GM12878 (cell line): ENCODE measurements around the gene ANO4. TPM values are rescaled to one million over a fixed set of nuclear protein-coding genes. Genes with fewer than 3 reads are reported as not detected.

Source experiments
- ATAC-seq: fragments of 200-7000 bp; cut with Tn5 transposase; 3 replicates; pipeline ENCODE4 v1.9.1; 2020; ENCODE audit warnings: mild to moderate bottlenecking, moderate library complexity
- BruUV-seq: library from RNA; stranded (reverse); fragments of 400-500 nt; replicated peaks from 2 replicates; lab custom pipeline; 2021; lab: Mats Ljungman, UMichigan
- CTCF ChIA-PET: fragments of 300-600 bp; sonication (Branson Sonifier 250); formaldehyde crosslinking; extraction: SDS; loops from one replicate; lab custom pipeline; 2021; ENCODE audit warnings: inconsistent platforms; lab: Yijun Ruan, JAX
- POLR2A ChIA-PET: fragments of 350-600 bp; formaldehyde crosslinking; extraction: SDS; loops from one replicate; lab custom pipeline; 2021; ENCODE audit warnings: inconsistent platforms; lab: Charles Lee
- RAD21 ChIA-PET: fragments of 300-600 bp; sonication (Branson Sonifier 250); formaldehyde crosslinking; loops from one replicate; lab custom pipeline; 2023; ENCODE audit warnings: antibody characterized with exemption; ENCODE audit not compliant: unreplicated experiment; lab: Charles Lee
- SMC1A ChIA-PET: fragments of 300-600 bp; sonication (Branson Sonifier 250); formaldehyde crosslinking; loops from one replicate; lab custom pipeline; 2023; ENCODE audit not compliant: unreplicated experiment, uncharacterized antibody; lab: Charles Lee
- DNase-seq: peaks from one replicate; pipeline ENCODE4 v3.0.0-alpha.2; 2011; ENCODE audit warnings: low read depth, low spot score
- FAIRE-seq: peaks from 3 replicates; lab custom pipeline; 2011; peaks lifted over from hg19 to GRCh38; lab: Jason Lieb, UNC
- H2AFZ ChIP-seq: 2 replicates; pipeline ENCODE4 v1.6.0; 2011; ENCODE audit warnings: low read depth, low read length, control low read depth; ENCODE audit not compliant: control insufficient read depth
- H3K27ac ChIP-seq: 2 replicates; pipeline ENCODE4 v1.5.1; 2011; ENCODE audit warnings: control low read depth; ENCODE audit not compliant: control insufficient read depth, insufficient read depth
- H3K27me3 ChIP-seq, 2 experiments: replicated peaks in 1 of 2; 2 replicates each; pipeline versions ENCODE4 v1.6.0 to v1.6.1; 2011; ENCODE audit warnings: low read length in 1 of 2; ENCODE audit not compliant: control insufficient read depth in 2 of 2, insufficient read depth in 2 of 2
- H3K36me3 ChIP-seq, 2 experiments: 2 replicates each; pipeline ENCODE4 v1.5.1; 2011; ENCODE audit warnings: low read length in 1 of 2; ENCODE audit not compliant: control insufficient read depth in 2 of 2, insufficient read depth in 2 of 2
- H3K4me1 ChIP-seq: 2 replicates; pipeline ENCODE4 v1.6.1; 2011; ENCODE audit warnings: mild to moderate bottlenecking, low read length, moderate library complexity, mixed read lengths; ENCODE audit not compliant: control insufficient read depth, insufficient read depth
- H3K4me2 ChIP-seq: 2 replicates; pipeline ENCODE4 v1.6.0; 2011; ENCODE audit warnings: control low read depth; ENCODE audit not compliant: control insufficient read depth, insufficient read depth
- H3K4me3 ChIP-seq: fragments of 200-600 bp; sonication (generic); 2 replicates; pipeline ENCODE4 v1.5.1; 2016
- H3K79me2 ChIP-seq: 2 replicates; pipeline ENCODE4 v1.6.0; 2011; ENCODE audit warnings: low read length; ENCODE audit not compliant: control insufficient read depth, insufficient read depth
- H3K9ac ChIP-seq: 2 replicates; pipeline ENCODE4 v1.8.0; 2011; ENCODE audit warnings: low read length, control low read depth, mixed read lengths; ENCODE audit not compliant: control insufficient read depth, insufficient read depth
- H3K9me3 ChIP-seq: replicated peaks from 3 replicates; pipeline ENCODE4 v1.5.1; 2011; ENCODE audit warnings: mild to moderate bottlenecking, low read length; ENCODE audit not compliant: control insufficient read depth, insufficient read depth
- H4K20me1 ChIP-seq: 2 replicates; pipeline ENCODE4 v1.6.0; 2011; ENCODE audit not compliant: control insufficient read depth, insufficient read depth
- BHLHE40 ChIP-seq, 2 experiments: fragments of 450-650 bp in 1 of 2; IDR thresholded peaks; 2 replicates each; pipeline ENCODE4 v1.6.1; 2011 to 2017; ENCODE audit warnings: low read depth in 2 of 2, borderline replicate concordance in 1 of 2, improper control_type of control experiment in 1 of 2, low read length in 1 of 2, mild to moderate bottlenecking in 1 of 2
- CHD1 ChIP-seq: IDR thresholded peaks from 2 replicates; pipeline ENCODE4 v1.6.1; 2012; ENCODE audit warnings: low read depth, low read length, improper control_type of control experiment
- HCFC1 ChIP-seq: fragments of 150-350 bp; IDR thresholded peaks from 2 replicates; pipeline ENCODE4 v1.6.1; 2014; ENCODE audit warnings: low read length
- RUNX3 ChIP-seq: IDR thresholded peaks from 2 replicates; pipeline ENCODE4 v1.6.1; 2012; ENCODE audit warnings: low read length, inconsistent platforms
- SPI1 ChIP-seq: IDR thresholded peaks from 2 replicates; pipeline ENCODE4 v1.6.1; 2011; ENCODE audit warnings: low read depth, mild to moderate bottlenecking, low read length, moderate library complexity, borderline replicate concordance; ENCODE audit not compliant: insufficient read depth
- STAT1 ChIP-seq: fragments of 450-650 bp; conservative IDR thresholded peaks from 2 replicates; pipeline ENCODE4 v1.6.1; 2014; ENCODE audit warnings: antibody characterized with exemption, mild to moderate bottlenecking
- ZBED1 ChIP-seq: IDR thresholded peaks from 2 replicates; pipeline ENCODE4 v1.6.1; 2016; ENCODE audit warnings: borderline replicate concordance
- ZNF217 ChIP-seq: fragments of 450-650 bp; IDR thresholded peaks from 2 replicates; pipeline ENCODE4 v1.6.1; 2017; ENCODE audit warnings: antibody characterized with exemption, mild to moderate bottlenecking
- ZSCAN29 ChIP-seq: fragments of 450-650 bp; IDR thresholded peaks from 2 replicates; pipeline ENCODE4 v1.6.1; 2017; ENCODE audit warnings: mild to moderate bottlenecking, moderate library complexity
- WGBS: methylation state at CpG from one replicate; pipeline ENCODE4 v1.1.6; 2016; ENCODE audit warnings: low lambda C conversion rate; ENCODE audit not compliant: insufficient replicate concordance, insufficient coverage; ENCODE audit errors: missing lambda C conversion rate; 5-methylcytosine and 5-hydroxymethylcytosine counted together
- in situ Hi-C: fragments of 300-500 bp; cut with MboI; formaldehyde crosslinking; loops from 9 replicates; pipeline ENCODE4 v1.14.3; 2018; ENCODE audit warnings: mixed read lengths
- intact Hi-C: fragments of 100-400 bp; cut with micrococcal nuclease; formaldehyde crosslinking; loops from one replicate; pipeline ENCODE4 v1.14.2; 2022; ENCODE audit not compliant: unreplicated experiment
- polyA plus RNA-seq, 11 experiments: library from polyadenylated mRNA; depleted of rRNA in 4 of 11; unstranded in 6 of 11; stranded (reverse) in 5 of 11; fragments of >200 nt; fragmentation: Nextera tagmentation in 4 of 11; fragmentation: Illumina TruSeq in 1 of 11; extraction: Ambion mirVana in 4 of 11; extraction: Trizol in 1 of 11; gene quantifications; 1 replicate in 1 of 11; 2 replicates in 10 of 11; pipeline versions ENCODE4 v1.2.1 to v1.2.3, GENCODE V29; 2011 to 2016; ENCODE audit warnings: inconsistent platforms in 2 of 11, missing spikeins in 2 of 11, low read depth in 1 of 11
- total RNA-seq, 4 experiments: library from RNA; depleted of rRNA in 3 of 4; stranded (reverse); fragments of >200 nt in 3 of 4; fragmentation: Illumina TruSeq in 1 of 4; extraction: Trizol in 1 of 4; gene quantifications; 2 replicates each; pipeline versions ENCODE4 v1.2.1 to v1.2.3, GENCODE V29; 2013 to 2021
- TF ChIP-seq, protein P1 (sequence below): fragments of 450-650 bp; IDR thresholded peaks from 2 replicates; pipeline ENCODE4 v1.6.1; 2016; ENCODE audit warnings: mild to moderate bottlenecking
- TF ChIP-seq, protein P2 (sequence below): IDR thresholded peaks from 2 replicates; pipeline ENCODE4 v1.6.1; 2011; ENCODE audit warnings: borderline replicate concordance, low read depth, mild to moderate bottlenecking, moderate library complexity, low read length; ENCODE audit not compliant: insufficient read depth, poor library complexity, severe bottlenecking
- TF ChIP-seq, protein P3 (sequence below): IDR thresholded peaks from 2 replicates; pipeline ENCODE4 v1.6.1; 2012; ENCODE audit warnings: improper control_type of control experiment, low read depth, low read length; ENCODE audit not compliant: insufficient replicate concordance
- TF ChIP-seq, protein P4 (sequence below): fragments of 450-650 bp; formaldehyde crosslinking; IDR thresholded peaks from 2 replicates; pipeline ENCODE4 v1.5.0; 2022; ENCODE audit warnings: mild to moderate bottlenecking, missing genetic modification characterization

ANO4 gene
- total and polyA plus RNA-seq, 10 of the 15 experiments (the other 5 are each of a cell fraction or from before 2014, with no cell fraction given): not detected

DNA sequence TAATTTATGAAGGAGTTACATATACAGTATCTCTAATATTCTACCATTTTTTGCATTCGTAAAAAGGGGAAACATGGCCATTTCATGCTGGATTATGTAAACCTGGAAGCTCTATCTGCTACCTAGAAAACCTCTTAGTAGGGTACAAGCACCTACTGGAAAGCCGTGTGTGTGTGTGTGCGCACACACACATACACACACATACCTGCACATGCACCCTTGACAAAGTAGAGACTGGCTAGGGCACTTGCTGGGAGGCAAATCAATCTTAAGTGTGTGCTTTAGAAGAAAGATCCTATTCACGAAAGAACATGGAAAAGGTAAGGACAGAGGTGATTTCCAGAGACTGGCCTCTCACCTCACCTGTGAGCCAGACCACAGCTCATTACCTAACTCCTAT is 224.6 kb downstream of the ANO4 start:
- 35% methylated on average over 4 of the region's 4 CpGs for WGBS
- TF ChIP-seq STAT1 (no peak), RUNX3 (no peak), BHLHE40 (IDR thresholded peaks at IDR 0.05; ENCODE audit: borderline replicate concordance in 1 of 2, low read depth in 2 of 2, low read length in 1 of 2) (no peak), CHD1 (no peak), ZBED1 (no peak), ZSCAN29 (no peak), SPI1 (no peak), ZNF217 (no peak), HCFC1 (no peak)
- TF ChIP-seq, protein P1, sequence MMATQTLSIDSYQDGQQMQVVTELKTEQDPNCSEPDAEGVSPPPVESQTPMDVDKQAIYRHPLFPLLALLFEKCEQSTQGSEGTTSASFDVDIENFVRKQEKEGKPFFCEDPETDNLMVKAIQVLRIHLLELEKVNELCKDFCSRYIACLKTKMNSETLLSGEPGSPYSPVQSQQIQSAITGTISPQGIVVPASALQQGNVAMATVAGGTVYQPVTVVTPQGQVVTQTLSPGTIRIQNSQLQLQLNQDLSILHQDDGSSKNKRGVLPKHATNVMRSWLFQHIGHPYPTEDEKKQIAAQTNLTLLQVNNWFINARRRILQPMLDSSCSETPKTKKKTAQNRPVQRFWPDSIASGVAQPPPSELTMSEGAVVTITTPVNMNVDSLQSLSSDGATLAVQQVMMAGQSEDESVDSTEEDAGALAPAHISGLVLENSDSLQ: no peak
- TF ChIP-seq, protein P2, sequence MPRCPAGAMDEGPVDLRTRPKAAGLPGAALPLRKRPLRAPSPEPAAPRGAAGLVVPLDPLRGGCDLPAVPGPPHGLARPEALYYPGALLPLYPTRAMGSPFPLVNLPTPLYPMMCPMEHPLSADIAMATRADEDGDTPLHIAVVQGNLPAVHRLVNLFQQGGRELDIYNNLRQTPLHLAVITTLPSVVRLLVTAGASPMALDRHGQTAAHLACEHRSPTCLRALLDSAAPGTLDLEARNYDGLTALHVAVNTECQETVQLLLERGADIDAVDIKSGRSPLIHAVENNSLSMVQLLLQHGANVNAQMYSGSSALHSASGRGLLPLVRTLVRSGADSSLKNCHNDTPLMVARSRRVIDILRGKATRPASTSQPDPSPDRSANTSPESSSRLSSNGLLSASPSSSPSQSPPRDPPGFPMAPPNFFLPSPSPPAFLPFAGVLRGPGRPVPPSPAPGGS: no peak
- TF ChIP-seq, protein P3, sequence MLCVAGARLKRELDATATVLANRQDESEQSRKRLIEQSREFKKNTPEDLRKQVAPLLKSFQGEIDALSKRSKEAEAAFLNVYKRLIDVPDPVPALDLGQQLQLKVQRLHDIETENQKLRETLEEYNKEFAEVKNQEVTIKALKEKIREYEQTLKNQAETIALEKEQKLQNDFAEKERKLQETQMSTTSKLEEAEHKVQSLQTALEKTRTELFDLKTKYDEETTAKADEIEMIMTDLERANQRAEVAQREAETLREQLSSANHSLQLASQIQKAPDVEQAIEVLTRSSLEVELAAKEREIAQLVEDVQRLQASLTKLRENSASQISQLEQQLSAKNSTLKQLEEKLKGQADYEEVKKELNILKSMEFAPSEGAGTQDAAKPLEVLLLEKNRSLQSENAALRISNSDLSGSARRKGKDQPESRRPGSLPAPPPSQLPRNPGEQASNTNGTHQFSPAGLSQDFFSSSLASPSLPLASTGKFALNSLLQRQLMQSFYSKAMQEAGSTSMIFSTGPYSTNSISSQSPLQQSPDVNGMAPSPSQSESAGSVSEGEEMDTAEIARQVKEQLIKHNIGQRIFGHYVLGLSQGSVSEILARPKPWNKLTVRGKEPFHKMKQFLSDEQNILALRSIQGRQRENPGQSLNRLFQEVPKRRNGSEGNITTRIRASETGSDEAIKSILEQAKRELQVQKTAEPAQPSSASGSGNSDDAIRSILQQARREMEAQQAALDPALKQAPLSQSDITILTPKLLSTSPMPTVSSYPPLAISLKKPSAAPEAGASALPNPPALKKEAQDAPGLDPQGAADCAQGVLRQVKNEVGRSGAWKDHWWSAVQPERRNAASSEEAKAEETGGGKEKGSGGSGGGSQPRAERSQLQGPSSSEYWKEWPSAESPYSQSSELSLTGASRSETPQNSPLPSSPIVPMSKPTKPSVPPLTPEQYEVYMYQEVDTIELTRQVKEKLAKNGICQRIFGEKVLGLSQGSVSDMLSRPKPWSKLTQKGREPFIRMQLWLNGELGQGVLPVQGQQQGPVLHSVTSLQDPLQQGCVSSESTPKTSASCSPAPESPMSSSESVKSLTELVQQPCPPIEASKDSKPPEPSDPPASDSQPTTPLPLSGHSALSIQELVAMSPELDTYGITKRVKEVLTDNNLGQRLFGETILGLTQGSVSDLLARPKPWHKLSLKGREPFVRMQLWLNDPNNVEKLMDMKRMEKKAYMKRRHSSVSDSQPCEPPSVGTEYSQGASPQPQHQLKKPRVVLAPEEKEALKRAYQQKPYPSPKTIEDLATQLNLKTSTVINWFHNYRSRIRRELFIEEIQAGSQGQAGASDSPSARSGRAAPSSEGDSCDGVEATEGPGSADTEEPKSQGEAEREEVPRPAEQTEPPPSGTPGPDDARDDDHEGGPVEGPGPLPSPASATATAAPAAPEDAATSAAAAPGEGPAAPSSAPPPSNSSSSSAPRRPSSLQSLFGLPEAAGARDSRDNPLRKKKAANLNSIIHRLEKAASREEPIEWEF: no peak
- TF ChIP-seq, protein P4, sequence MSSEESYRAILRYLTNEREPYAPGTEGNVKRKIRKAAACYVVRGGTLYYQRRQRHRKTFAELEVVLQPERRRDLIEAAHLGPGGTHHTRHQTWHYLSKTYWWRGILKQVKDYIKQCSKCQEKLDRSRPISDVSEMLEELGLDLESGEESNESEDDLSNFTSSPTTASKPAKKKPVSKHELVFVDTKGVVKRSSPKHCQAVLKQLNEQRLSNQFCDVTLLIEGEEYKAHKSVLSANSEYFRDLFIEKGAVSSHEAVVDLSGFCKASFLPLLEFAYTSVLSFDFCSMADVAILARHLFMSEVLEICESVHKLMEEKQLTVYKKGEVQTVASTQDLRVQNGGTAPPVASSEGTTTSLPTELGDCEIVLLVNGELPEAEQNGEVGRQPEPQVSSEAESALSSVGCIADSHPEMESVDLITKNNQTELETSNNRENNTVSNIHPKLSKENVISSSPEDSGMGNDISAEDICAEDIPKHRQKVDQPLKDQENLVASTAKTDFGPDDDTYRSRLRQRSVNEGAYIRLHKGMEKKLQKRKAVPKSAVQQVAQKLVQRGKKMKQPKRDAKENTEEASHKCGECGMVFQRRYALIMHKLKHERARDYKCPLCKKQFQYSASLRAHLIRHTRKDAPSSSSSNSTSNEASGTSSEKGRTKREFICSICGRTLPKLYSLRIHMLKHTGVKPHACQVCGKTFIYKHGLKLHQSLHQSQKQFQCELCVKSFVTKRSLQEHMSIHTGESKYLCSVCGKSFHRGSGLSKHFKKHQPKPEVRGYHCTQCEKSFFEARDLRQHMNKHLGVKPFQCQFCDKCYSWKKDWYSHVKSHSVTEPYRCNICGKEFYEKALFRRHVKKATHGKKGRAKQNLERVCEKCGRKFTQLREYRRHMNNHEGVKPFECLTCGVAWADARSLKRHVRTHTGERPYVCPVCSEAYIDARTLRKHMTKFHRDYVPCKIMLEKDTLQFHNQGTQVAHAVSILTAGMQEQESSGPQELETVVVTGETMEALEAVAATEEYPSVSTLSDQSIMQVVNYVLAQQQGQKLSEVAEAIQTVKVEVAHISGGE (CRISPR knock-in tag): no peak

More for the DNA sequence above, 224.6 kb downstream of the ANO4 start:
- BruUV-seq: no TSS peak
- in situ Hi-C loops (no loop called here), intact Hi-C loops (no loop called here)
- no peak overlapping the region for H3K9ac ChIP-seq
- POLR2A ChIA-PET: no interaction called here
- no peaks in the 10 kb centered on the region for H3K27me3 ChIP-seq
- CTCF ChIA-PET: interaction anchor here (0.6 kb wide), 1 partner anchor 1692 kb away, joined by 3 read pairs; no protein-coding TSS in a partner anchor
- no peak overlapping the region for H2AFZ ChIP-seq
- H3K4me1 ChIP-seq: no peaks in the 10 kb centered on the region
- FAIRE-seq (no peak), ATAC-seq (no peak), DNase-seq (no peak)
- SMC1A ChIA-PET: interaction anchor here (1.0 to 1.1 kb wide), 2 partner anchors 9 to 42 kb away, joined by 3 read pairs; no protein-coding TSS in a partner anchor
- H3K4me3 ChIP-seq: no peak overlapping the region
- H3K79me2 ChIP-seq: no peaks in the 10 kb centered on the region
- no peak overlapping the region for H3K4me2 ChIP-seq
- RAD21 ChIA-PET: no interaction called here
- H3K36me3 ChIP-seq: no peaks in the 10 kb centered on the region
- no peak overlapping the region for H3K27ac ChIP-seq
- H3K9me3 ChIP-seq: no peaks in the 10 kb centered on the region; the same call in 2 of the 3 replicates
- no peaks in the 10 kb centered on the region for H4K20me1 ChIP-seq
